ENCODE results near the gene RNF26.

Gene RNF26

GRCh38 chr11:119334174-119334930 is at the start of gene RNF26:
Gene RNF26 (plus strand): TSS chr11:119334527. CDS start chr11:119335123, 596 bp downstream.
- peak; percentile 96 for DNase-seq

GRCh38 chr11:119285431-119285830 is 48.9 kb upstream of the RNF26 start:
- no peak for DNase-seq

- no peak for DNase-seq
Observed at GRCh38 chr11:119288219-119288618, 46.1 kb upstream of the RNF26 start.

GRCh38 chr11:119290894-119291497 is 43.3 kb upstream of the RNF26 start:
- DNase-seq = no peak

- no peak for DNase-seq
Observed at GRCh38 chr11:119293461-119293860, 40.9 kb upstream of the RNF26 start.

- no peak for DNase-seq
Observed at GRCh38 chr11:119295178-119295577, 39.1 kb upstream of the RNF26 start.

- no peak for DNase-seq
Observed at GRCh38 chr11:119297938-119298337, 36.4 kb upstream of the RNF26 start.

GRCh38 chr11:119298726-119299125 is 35.6 kb upstream of the RNF26 start:
- no peak for DNase-seq

GRCh38 chr11:119299416-119299815 is 34.9 kb upstream of the RNF26 start:
- DNase-seq = no peak

GRCh38 chr11:119300198-119300964 is 33.9 kb upstream of the RNF26 start:
- no peak for DNase-seq

GRCh38 chr11:119303227-119303718 is 31.1 kb upstream of the RNF26 start:
- DNase-seq = no peak

- DNase-seq = no peak
Observed at GRCh38 chr11:119305556-119306372, 28.6 kb upstream of the RNF26 start.

- peak; percentile 62 for DNase-seq
Observed at GRCh38 chr11:119306373-119306890, 27.9 kb upstream of the RNF26 start.

- DNase-seq = no peak
Observed at GRCh38 chr11:119307219-119307618, 27.1 kb upstream of the RNF26 start.

- DNase-seq = no peak
Observed at GRCh38 chr11:119307974-119308373, 26.4 kb upstream of the RNF26 start.

GRCh38 chr11:119309411-119309810 is 24.9 kb upstream of the RNF26 start:
- no peak for DNase-seq

GRCh38 chr11:119309953-119310681 is 24.2 kb upstream of the RNF26 start:
- DNase-seq = no peak

GRCh38 chr11:119310682-119311052 is 23.7 kb upstream of the RNF26 start:
- DNase-seq = no peak

- no peak for DNase-seq
Observed at GRCh38 chr11:119314726-119315125, 19.6 kb upstream of the RNF26 start.

- DNase-seq = peak; percentile 75
Observed at GRCh38 chr11:119315131-119316015, 19.0 kb upstream of the RNF26 start.
